GM12864 (cell line): Measurements from ENCODE around the gene PAXIP1.

Source experiments
- DNase-seq: peaks from one replicate; pipeline ENCODE4 v3.0.0-alpha.2; 2011; ENCODE audit warnings: low read depth
- H3K4me3 ChIP-seq: 2 replicates; pipeline ENCODE4 v1.5.1; 2011; ENCODE audit warnings: mild to moderate bottlenecking, low read depth, low read length, control low read depth
- TF ChIP-seq, protein P1 (sequence below): IDR thresholded peaks from 2 replicates; pipeline ENCODE4 v1.5.1; 2011; ENCODE audit warnings: low read depth, mild to moderate bottlenecking, moderate library complexity, low read length, control low read depth, inconsistent platforms; ENCODE audit errors: missing control alignments

Gene PAXIP1

GRCh38 chr7:154984601-154985188 is 18.2 kb downstream of the PAXIP1 start:
- no peak for DNase-seq
- H3K4me3 ChIP-seq = no peak overlapping the region
- TF ChIP-seq, protein P1, sequence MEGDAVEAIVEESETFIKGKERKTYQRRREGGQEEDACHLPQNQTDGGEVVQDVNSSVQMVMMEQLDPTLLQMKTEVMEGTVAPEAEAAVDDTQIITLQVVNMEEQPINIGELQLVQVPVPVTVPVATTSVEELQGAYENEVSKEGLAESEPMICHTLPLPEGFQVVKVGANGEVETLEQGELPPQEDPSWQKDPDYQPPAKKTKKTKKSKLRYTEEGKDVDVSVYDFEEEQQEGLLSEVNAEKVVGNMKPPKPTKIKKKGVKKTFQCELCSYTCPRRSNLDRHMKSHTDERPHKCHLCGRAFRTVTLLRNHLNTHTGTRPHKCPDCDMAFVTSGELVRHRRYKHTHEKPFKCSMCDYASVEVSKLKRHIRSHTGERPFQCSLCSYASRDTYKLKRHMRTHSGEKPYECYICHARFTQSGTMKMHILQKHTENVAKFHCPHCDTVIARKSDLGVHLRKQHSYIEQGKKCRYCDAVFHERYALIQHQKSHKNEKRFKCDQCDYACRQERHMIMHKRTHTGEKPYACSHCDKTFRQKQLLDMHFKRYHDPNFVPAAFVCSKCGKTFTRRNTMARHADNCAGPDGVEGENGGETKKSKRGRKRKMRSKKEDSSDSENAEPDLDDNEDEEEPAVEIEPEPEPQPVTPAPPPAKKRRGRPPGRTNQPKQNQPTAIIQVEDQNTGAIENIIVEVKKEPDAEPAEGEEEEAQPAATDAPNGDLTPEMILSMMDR = no peak

GRCh38 chr7:154978017-154978416 is 24.9 kb downstream of the PAXIP1 start:
- TF ChIP-seq, protein P1 = no peak
- no peak for DNase-seq
- no peak overlapping the region for H3K4me3 ChIP-seq

DNA sequence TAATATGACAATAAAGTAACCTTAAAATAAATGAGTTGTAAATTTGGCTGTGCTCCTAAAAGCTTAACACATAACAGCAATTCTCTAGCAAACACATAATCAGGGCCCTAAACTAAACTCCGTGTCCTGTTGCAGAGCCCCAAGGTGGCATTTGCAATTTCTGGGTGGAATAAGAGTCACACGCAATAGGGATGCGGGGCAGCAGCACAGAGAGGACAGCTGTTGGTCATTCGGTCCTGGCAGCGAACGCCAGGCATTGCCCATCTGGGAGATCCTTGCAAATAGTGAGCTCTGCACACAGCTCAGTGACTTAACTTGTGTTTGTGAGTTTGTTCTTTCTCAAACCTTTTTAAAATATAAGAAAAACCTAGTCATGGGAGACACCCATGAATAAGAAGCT is 25.7 kb downstream of the PAXIP1 start:
- TF ChIP-seq, protein P1 = no peak

GRCh38 chr7:154976844-154977243 is 26.1 kb downstream of the PAXIP1 start:
- H3K4me3 ChIP-seq = no peak overlapping the region
- no peak for DNase-seq
- TF ChIP-seq, protein P1 = no peak

More for the DNA sequence above, 25.7 kb downstream of the PAXIP1 start:
- H3K4me3 ChIP-seq = no peak overlapping the region
- DNase-seq = no peak

- H3K4me3 ChIP-seq = no peak overlapping the region
- DNase-seq = no peak
- TF ChIP-seq, protein P1 = no peak
These were observed 26.9 kb downstream of the PAXIP1 start for GRCh38 chr7:154975984-154976383.

DNA sequence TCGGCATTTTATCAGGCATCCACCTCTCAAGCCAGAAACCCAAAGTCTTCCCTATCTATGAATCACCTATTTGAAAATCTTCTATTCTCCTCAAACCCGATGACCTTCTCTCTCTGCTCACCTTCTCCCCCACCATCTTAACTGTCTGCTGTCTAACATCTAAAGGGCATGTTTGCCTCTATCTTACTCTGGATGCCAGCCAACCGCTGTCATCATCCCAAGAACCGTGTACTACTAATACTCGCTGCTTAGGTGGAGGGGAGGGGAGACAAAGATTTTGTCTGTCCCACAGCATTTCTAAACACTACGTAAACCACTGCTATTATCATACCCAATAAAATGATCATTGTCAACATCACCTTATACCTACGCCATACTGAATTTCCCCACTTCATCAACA is 29.5 kb downstream of the PAXIP1 start:
- H3K4me3 ChIP-seq = no peak overlapping the region
- TF ChIP-seq, protein P1 = no peak
- DNase-seq = no peak

DNA sequence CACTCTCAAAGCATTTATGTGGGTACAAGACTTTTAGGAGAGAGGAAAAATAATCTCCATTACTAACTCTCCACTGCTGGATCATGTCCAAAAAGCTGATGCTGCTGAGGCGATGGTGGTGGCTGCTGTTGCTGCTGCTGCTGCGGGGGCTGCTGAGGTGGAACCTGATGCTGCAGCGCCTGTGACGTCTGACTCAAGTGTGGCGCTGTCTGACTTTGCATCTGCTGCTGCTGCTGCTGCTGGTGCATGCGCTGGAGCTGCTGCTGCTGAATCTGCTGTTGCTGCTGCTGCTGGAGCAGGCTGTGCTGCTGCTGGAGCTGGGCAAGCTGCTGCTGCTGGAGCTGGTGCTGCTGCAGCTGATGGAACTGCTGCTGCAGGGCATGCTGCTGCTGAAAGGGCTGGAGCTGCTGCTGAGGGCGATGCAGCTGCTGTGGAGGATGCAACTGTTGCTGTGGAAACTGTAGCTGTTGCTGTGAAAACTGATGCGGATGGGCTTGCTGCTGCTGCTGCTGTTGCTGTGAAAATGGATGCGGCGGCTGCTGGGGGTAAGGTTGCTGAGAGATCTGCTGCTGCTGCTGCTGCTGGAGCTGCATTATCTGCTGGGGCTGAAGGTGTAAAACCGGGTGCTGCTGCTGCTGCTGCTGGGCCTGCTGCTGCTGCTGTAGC is 34.5 kb downstream of the PAXIP1 start:
- TF ChIP-seq, protein P1 = no peak
- no peak overlapping the region for H3K4me3 ChIP-seq
- DNase-seq = no peak
